ENCODE results near the gene KIAA0232. TPM values are rescaled to one million over a fixed set of nuclear protein-coding genes. Genes with fewer than 3 reads are reported as not detected.
"Not testable (repeated sequence)": the region's sequence is repeated elsewhere in the genome, so short reads cannot be mapped to it uniquely, and the experiment has no call there.

The KIAA0232 gene
- total RNA-seq, 1 experiment from 2014 or later = 8.5 TPM

GRCh38 chr4:6824071-6824470, 41.5 kb downstream of the KIAA0232 start:
- in situ Hi-C loops (cut with HindIII; ENCODE audit: low pct_unique_long_range_greater_than_20kb, low sequenced_read_pairs) = no loop called here
- no peak for DNase-seq (ENCODE audit: low read depth, low spot score)

- DNase-seq (ENCODE audit: low read depth, low spot score) = no peak
Observed at GRCh38 chr4:6824772-6825402, 42.4 kb downstream of the KIAA0232 start.

GRCh38 chr4:6825403-6825802, 42.9 kb downstream of the KIAA0232 start:
- in situ Hi-C loops (cut with HindIII; ENCODE audit: low pct_unique_long_range_greater_than_20kb, low sequenced_read_pairs) = no loop called here

More at GRCh38 chr4:6824772-6825402, 42.4 kb downstream of the KIAA0232 start:
- in situ Hi-C loops (cut with HindIII; ENCODE audit: low pct_unique_long_range_greater_than_20kb, low sequenced_read_pairs) = no loop called here

GRCh38 chr4:6826781-6827508, 44.4 kb downstream of the KIAA0232 start:
- no peak for DNase-seq (ENCODE audit: low read depth, low spot score)
- in situ Hi-C loops (cut with HindIII; ENCODE audit: low pct_unique_long_range_greater_than_20kb, low sequenced_read_pairs) = no loop called here

More at GRCh38 chr4:6825403-6825802, 42.9 kb downstream of the KIAA0232 start:
- no peak for DNase-seq (ENCODE audit: low read depth, low spot score)

- in situ Hi-C loops (cut with HindIII; ENCODE audit: low pct_unique_long_range_greater_than_20kb, low sequenced_read_pairs) = no loop called here
- no peak for DNase-seq (ENCODE audit: low read depth, low spot score)
Observed at GRCh38 chr4:6829086-6829485, 46.6 kb downstream of the KIAA0232 start.

- DNase-seq (ENCODE audit: low read depth, low spot score) = no peak
- in situ Hi-C loops (cut with HindIII; ENCODE audit: low pct_unique_long_range_greater_than_20kb, low sequenced_read_pairs) = no loop called here
Observed at GRCh38 chr4:6834867-6835266, 52.3 kb downstream of the KIAA0232 start.

- in situ Hi-C loops (cut with HindIII; ENCODE audit: low pct_unique_long_range_greater_than_20kb, low sequenced_read_pairs); DNase-seq (ENCODE audit: low read depth, low spot score): not testable (repeated sequence)
Observed at GRCh38 chr4:6835616-6836015, 53.1 kb downstream of the KIAA0232 start.

GRCh38 chr4:6837106-6837505, 54.6 kb downstream of the KIAA0232 start:
- DNase-seq (ENCODE audit: low read depth, low spot score); in situ Hi-C loops (cut with HindIII; ENCODE audit: low pct_unique_long_range_greater_than_20kb, low sequenced_read_pairs): not testable (repeated sequence)

GRCh38 chr4:6839579-6839978, 57.1 kb downstream of the KIAA0232 start:
- in situ Hi-C loops (cut with HindIII; ENCODE audit: low pct_unique_long_range_greater_than_20kb, low sequenced_read_pairs) = no loop called here
- no peak for DNase-seq (ENCODE audit: low read depth, low spot score)

GRCh38 chr4:6840062-6840976, 57.8 kb downstream of the KIAA0232 start:
- peak; percentile 30 for DNase-seq (ENCODE audit: low read depth, low spot score)

GRCh38 chr4:6845027-6845426, 62.5 kb downstream of the KIAA0232 start:
- in situ Hi-C loops (cut with HindIII; ENCODE audit: low pct_unique_long_range_greater_than_20kb, low sequenced_read_pairs) = no loop called here
- DNase-seq (ENCODE audit: low read depth, low spot score) = no peak

More at GRCh38 chr4:6840062-6840976, 57.8 kb downstream of the KIAA0232 start:
- in situ Hi-C loops (cut with HindIII; ENCODE audit: low pct_unique_long_range_greater_than_20kb, low sequenced_read_pairs) = no loop called here

- DNase-seq (ENCODE audit: low read depth, low spot score) = no peak
- in situ Hi-C loops (cut with HindIII; ENCODE audit: low pct_unique_long_range_greater_than_20kb, low sequenced_read_pairs) = no loop called here
Observed at GRCh38 chr4:6845574-6845973, 63.0 kb downstream of the KIAA0232 start.

GRCh38 chr4:6847178-6847577, 64.7 kb downstream of the KIAA0232 start:
- in situ Hi-C loops (cut with HindIII; ENCODE audit: low pct_unique_long_range_greater_than_20kb, low sequenced_read_pairs) = no loop called here
- DNase-seq (ENCODE audit: low read depth, low spot score) = no peak

GRCh38 chr4:6848717-6849305, 66.3 kb downstream of the KIAA0232 start:
- in situ Hi-C loops (cut with HindIII; ENCODE audit: low pct_unique_long_range_greater_than_20kb, low sequenced_read_pairs) = no loop called here
- no peak for DNase-seq (ENCODE audit: low read depth, low spot score)

- no peak for DNase-seq (ENCODE audit: low read depth, low spot score)
- in situ Hi-C loops (cut with HindIII; ENCODE audit: low pct_unique_long_range_greater_than_20kb, low sequenced_read_pairs) = no loop called here
Observed at GRCh38 chr4:6849691-6850090, 67.2 kb downstream of the KIAA0232 start.

GRCh38 chr4:6851431-6851830, 68.9 kb downstream of the KIAA0232 start:
- DNase-seq (ENCODE audit: low read depth, low spot score) = no peak
- in situ Hi-C loops (cut with HindIII; ENCODE audit: low pct_unique_long_range_greater_than_20kb, low sequenced_read_pairs) = no loop called here

GRCh38 chr4:6851962-6852361, 69.4 kb downstream of the KIAA0232 start:
- DNase-seq (ENCODE audit: low read depth, low spot score) = no peak
- in situ Hi-C loops (cut with HindIII; ENCODE audit: low pct_unique_long_range_greater_than_20kb, low sequenced_read_pairs) = no loop called here

- in situ Hi-C loops (cut with HindIII; ENCODE audit: low pct_unique_long_range_greater_than_20kb, low sequenced_read_pairs) = no loop called here
- no peak for DNase-seq (ENCODE audit: low read depth, low spot score)
Observed at GRCh38 chr4:6852582-6852981, 70.1 kb downstream of the KIAA0232 start.
